ENCODE measurements around the gene LCP1.

LCP1 gene

GRCh38 chr13:46121033-46121432 is 60.9 kb downstream of the LCP1 start:
- TF ChIP-seq, protein P1, sequence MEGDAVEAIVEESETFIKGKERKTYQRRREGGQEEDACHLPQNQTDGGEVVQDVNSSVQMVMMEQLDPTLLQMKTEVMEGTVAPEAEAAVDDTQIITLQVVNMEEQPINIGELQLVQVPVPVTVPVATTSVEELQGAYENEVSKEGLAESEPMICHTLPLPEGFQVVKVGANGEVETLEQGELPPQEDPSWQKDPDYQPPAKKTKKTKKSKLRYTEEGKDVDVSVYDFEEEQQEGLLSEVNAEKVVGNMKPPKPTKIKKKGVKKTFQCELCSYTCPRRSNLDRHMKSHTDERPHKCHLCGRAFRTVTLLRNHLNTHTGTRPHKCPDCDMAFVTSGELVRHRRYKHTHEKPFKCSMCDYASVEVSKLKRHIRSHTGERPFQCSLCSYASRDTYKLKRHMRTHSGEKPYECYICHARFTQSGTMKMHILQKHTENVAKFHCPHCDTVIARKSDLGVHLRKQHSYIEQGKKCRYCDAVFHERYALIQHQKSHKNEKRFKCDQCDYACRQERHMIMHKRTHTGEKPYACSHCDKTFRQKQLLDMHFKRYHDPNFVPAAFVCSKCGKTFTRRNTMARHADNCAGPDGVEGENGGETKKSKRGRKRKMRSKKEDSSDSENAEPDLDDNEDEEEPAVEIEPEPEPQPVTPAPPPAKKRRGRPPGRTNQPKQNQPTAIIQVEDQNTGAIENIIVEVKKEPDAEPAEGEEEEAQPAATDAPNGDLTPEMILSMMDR (IDR thresholded peaks at IDR 0.05; ENCODE audit: insufficient read depth, low read depth, low read length, missing control alignments) = no peak
- no peak overlapping the region for H3K4me3 ChIP-seq (ENCODE audit: low read depth, low read length)
- no peak for DNase-seq (ENCODE audit: low read depth)

DNA sequence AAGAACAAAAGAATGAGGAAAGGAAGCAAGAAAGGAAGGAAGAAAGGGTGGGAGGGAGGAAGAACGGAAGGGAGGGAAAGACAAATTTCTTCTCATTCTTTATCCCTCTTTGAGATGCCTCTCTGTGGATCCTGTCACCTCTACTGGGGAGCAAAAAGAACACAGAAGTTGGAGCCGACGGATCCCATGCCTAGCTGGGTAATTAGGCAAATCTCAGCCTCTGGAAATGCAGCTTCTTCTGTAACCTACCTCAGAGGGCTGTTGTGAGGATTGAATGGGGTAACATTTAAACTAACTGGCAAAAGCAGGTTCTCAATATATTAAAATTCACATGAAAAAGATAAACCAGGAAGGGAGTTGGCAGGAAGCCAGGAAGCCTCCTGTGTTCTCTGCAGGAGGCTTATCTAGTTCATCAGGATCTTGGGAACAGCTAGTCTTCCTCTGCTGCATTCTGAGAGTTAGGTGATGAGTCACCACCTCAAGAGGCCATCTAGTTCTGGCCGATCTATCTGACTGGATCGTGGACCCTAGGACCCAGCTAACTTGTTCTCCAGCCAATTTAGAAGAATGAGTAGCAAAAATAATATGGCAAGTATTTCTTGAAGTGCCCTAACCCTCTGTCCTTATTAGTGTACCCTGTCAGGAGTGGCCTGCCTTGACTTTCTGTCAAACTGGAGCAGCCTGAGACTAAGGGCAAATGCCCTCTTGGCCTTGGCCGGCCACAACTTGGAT is 61.9 kb downstream of the LCP1 start:
- DNase-seq (ENCODE audit: low read depth) = no peak
- TF ChIP-seq, protein P1 (IDR thresholded peaks at IDR 0.05; ENCODE audit: insufficient read depth, low read depth, low read length, missing control alignments) = no peak
- no peak overlapping the region for H3K4me3 ChIP-seq (ENCODE audit: low read depth, low read length)

- no peak for DNase-seq (ENCODE audit: low read depth)
- H3K4me3 ChIP-seq (ENCODE audit: low read depth, low read length) = no peak overlapping the region
- TF ChIP-seq, protein P1 (IDR thresholded peaks at IDR 0.05; ENCODE audit: insufficient read depth, low read depth, low read length, missing control alignments) = no peak
These were observed 65.1 kb downstream of the LCP1 start for GRCh38 chr13:46116653-46117502.

DNA sequence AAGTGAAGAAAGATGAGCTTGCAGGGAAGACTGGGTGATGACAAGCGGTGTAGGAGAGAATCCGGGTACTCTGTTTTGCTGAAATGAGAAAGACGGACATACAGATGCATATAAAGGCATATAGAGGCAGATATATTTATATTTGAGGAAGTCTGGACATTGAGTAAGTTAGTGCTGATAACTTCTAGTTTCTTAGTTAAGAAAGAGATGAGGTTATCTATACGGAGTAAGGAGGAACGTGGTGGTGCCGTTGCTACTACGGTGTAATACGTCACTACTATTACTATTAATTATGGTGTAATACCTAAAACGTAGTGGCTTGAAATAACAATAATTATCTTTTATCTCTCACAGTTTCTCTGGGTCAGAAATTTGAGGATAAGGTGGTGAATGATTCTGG is 67.4 kb downstream of the LCP1 start:
- TF ChIP-seq, protein P1 (IDR thresholded peaks at IDR 0.05; ENCODE audit: insufficient read depth, low read depth, low read length, missing control alignments) = no peak
- DNase-seq (ENCODE audit: low read depth) = no peak
- H3K4me3 ChIP-seq (ENCODE audit: low read depth, low read length) = no peak overlapping the region

DNA sequence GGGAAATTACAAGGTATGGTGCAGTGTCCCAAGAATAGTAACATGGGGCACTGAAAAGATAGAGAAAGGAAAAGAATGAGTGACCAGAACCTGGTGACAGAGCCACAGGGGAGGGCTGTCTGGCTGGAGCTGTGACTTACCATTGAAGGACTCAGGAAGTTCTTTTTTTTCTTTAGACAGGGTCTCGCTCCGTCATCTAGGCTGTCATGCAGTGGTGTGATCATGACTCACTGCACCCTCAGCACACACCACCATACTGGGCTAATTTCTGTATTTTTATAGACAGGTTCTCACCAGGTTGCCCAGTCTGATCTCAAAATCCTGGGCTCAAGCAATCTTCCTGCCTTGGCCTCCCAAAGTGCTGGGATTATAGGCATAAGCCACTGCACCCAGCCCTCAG is 68.4 kb downstream of the LCP1 start:
- no peak for DNase-seq (ENCODE audit: low read depth)
- TF ChIP-seq, protein P1 (IDR thresholded peaks at IDR 0.05; ENCODE audit: insufficient read depth, low read depth, low read length, missing control alignments) = no peak
- no peak overlapping the region for H3K4me3 ChIP-seq (ENCODE audit: low read depth, low read length)

DNA sequence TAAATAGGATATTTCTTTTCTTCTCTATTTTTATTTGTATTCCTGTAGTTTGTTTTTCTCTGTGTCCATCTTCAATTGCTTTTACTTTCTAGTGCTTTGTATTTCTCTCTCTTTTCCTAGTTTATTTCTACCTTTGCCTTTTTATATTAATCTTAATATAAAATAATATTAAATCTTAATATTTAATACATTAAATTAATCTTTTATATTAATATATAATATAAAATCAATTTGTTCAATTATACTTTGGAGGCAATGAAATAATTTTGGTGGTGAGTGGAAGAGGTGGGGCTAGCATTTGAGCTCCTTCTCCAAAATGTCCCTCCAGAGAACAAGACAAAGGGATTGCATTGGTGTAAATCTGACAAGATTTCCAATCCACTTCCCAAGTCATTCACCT is 70.8 kb downstream of the LCP1 start:
- H3K4me3 ChIP-seq (ENCODE audit: low read depth, low read length) = no peak overlapping the region
- DNase-seq (ENCODE audit: low read depth) = no peak
- TF ChIP-seq, protein P1 (IDR thresholded peaks at IDR 0.05; ENCODE audit: insufficient read depth, low read depth, low read length, missing control alignments) = no peak
